GM23338 (cell line): ENCODE measurements around the gene C16orf95. TPM values are rescaled to one million over a fixed set of nuclear protein-coding genes. Genes with fewer than 3 reads are reported as not detected.

Experiments used
- ATAC-seq: fragments of 200-7000 bp; cut with Tn5 transposase; 3 replicates; pipeline ENCODE4 v1.9.1; 2020
- DNase-seq: peaks from one replicate; pipeline ENCODE4 v3.0.0-alpha.2; 2015; ENCODE audit warnings: low spot score
- H2AFZ ChIP-seq: fragments of 200-600 bp; sonication (generic); 2 replicates; pipeline ENCODE4 v1.8.0; 2016; ENCODE audit warnings: antibody characterized with exemption, mild to moderate bottlenecking, moderate library complexity
- H3F3A ChIP-seq: fragments of 200-600 bp; sonication (generic); replicated peaks from 2 replicates; pipeline ENCODE4 v1.8.0; 2017; ENCODE audit warnings: antibody characterized with exemption, mixed run types, low read depth
- H3K27ac ChIP-seq: fragments of 200-600 bp; sonication (generic); 2 replicates; pipeline ENCODE4 v1.6.1; 2016; ENCODE audit warnings: low read depth
- H3K27me3 ChIP-seq: fragments of 200-600 bp; sonication (generic); 2 replicates; pipeline ENCODE4 v1.8.0; 2016; ENCODE audit warnings: mild to moderate bottlenecking, mixed run types, moderate library complexity; ENCODE audit not compliant: insufficient read depth
- H3K36me3 ChIP-seq: fragments of 200-600 bp; sonication (generic); 2 replicates; pipeline ENCODE4 v1.8.0; 2016; ENCODE audit warnings: mild to moderate bottlenecking; ENCODE audit not compliant: insufficient read depth
- H3K4me1 ChIP-seq: fragments of 200-600 bp; sonication (generic); 2 replicates; pipeline ENCODE4 v1.8.0; 2016; ENCODE audit warnings: mild to moderate bottlenecking, moderate library complexity; ENCODE audit not compliant: insufficient read depth
- H3K4me2 ChIP-seq: fragments of 200-600 bp; sonication (generic); 2 replicates; pipeline ENCODE4 v1.7.1; 2017; ENCODE audit warnings: mixed run types
- H3K4me3 ChIP-seq: fragments of 200-600 bp; sonication (generic); 2 replicates; pipeline ENCODE4 v1.6.1; 2016; ENCODE audit warnings: mixed run types
- H3K79me2 ChIP-seq: fragments of 200-600 bp; sonication (generic); replicated peaks from 2 replicates; pipeline ENCODE4 v1.8.0; 2017; ENCODE audit warnings: mild to moderate bottlenecking; ENCODE audit not compliant: insufficient read depth
- H3K9me2 ChIP-seq: fragments of 200-600 bp; sonication (generic); 2 replicates; pipeline ENCODE4 v1.8.0; 2017; ENCODE audit not compliant: insufficient read depth
- H4K20me1 ChIP-seq: fragments of 200-600 bp; sonication (generic); replicated peaks from 2 replicates; pipeline ENCODE4 v1.8.0; 2017; ENCODE audit warnings: mild to moderate bottlenecking; ENCODE audit not compliant: insufficient read depth
- H3K27ac Mint-ChIP-seq: 2 replicates; pipeline ENCODE4 v1.8.0; 2020; ENCODE audit warnings: inconsistent platforms, mild to moderate bottlenecking, moderate library complexity, mixed read lengths
- H3K27me3 Mint-ChIP-seq: 3 replicates; pipeline ENCODE4 v1.8.0; 2022; ENCODE audit warnings: low read depth, mild to moderate bottlenecking, moderate library complexity, mixed read lengths, inconsistent platforms; ENCODE audit not compliant: insufficient read depth, poor library complexity
- H3K36me3 Mint-ChIP-seq: 3 replicates; pipeline ENCODE4 v1.8.0; 2021; ENCODE audit warnings: low read depth, mild to moderate bottlenecking, inconsistent platforms, moderate library complexity, mixed read lengths
- H3K4me1 Mint-ChIP-seq: 3 replicates; pipeline ENCODE4 v1.8.0; 2020; ENCODE audit warnings: mild to moderate bottlenecking, inconsistent platforms, mixed read lengths
- H3K4me3 Mint-ChIP-seq: 3 replicates; pipeline ENCODE4 v1.8.0; 2021; ENCODE audit warnings: moderate library complexity, mild to moderate bottlenecking, inconsistent platforms, mixed read lengths
- H3K9me3 Mint-ChIP-seq: 3 replicates; pipeline ENCODE4 v1.8.0; 2020; ENCODE audit warnings: moderate library complexity, mild to moderate bottlenecking, inconsistent platforms, mixed read lengths
- CREB1 ChIP-seq: fragments of 250-450 bp; sonication (Bioruptor Pico); IDR thresholded peaks from 2 replicates; pipeline ENCODE4 v1.5.0; 2020; ENCODE audit warnings: low read depth, mild to moderate bottlenecking, moderate library complexity
- NANOG ChIP-seq: IDR thresholded peaks from 2 replicates; pipeline ENCODE4 v1.6.1; 2016; ENCODE audit warnings: antibody characterized with exemption, borderline replicate concordance
- ZNF114 ChIP-seq: fragments of 250-450 bp; sonication (Bioruptor Pico); IDR thresholded peaks from 2 replicates; pipeline ENCODE4 v1.5.0; 2020; ENCODE audit warnings: mild to moderate bottlenecking, moderate library complexity
- polyA plus RNA-seq: library from polyadenylated mRNA; unstranded; fragments of >200 nt; fragmentation: Nextera tagmentation; extraction: Ambion mirVana; gene quantifications from 2 replicates; pipeline ENCODE4 v1.2.1, GENCODE V29; 2016
- total RNA-seq: library from RNA; depleted of rRNA; stranded (reverse); fragments of >200 nt; shearing (Covaris generic); gene quantifications from 2 replicates; pipeline ENCODE4 v1.2.3, GENCODE V29; 2014
- TF ChIP-seq, protein P1 (sequence below): fragments of 250-450 bp; sonication (Bioruptor Pico); IDR thresholded peaks from 2 replicates; pipeline ENCODE4 v1.5.0; 2020; ENCODE audit warnings: mild to moderate bottlenecking, moderate library complexity
- TF ChIP-seq, protein P2 (sequence below), 2 experiments: fragments of 200-600 bp in 1 of 2; sonication (generic) in 1 of 2; conservative IDR thresholded peaks; 2 replicates each; pipeline versions ENCODE4 v1.5.1 to v1.6.1; 2016 to 2017; ENCODE audit warnings: antibody characterized with exemption in 2 of 2, low read depth in 2 of 2, mild to moderate bottlenecking in 2 of 2, moderate library complexity in 1 of 2

C16orf95 gene
- total and polyA plus RNA-seq, 2 experiments from 2014 or later: 1.2 to 3.9 TPM

GRCh38 chr16:87297918-87298631 lies 19.1 kb downstream of the C16orf95 start (continued):
- TF ChIP-seq, protein P1, sequence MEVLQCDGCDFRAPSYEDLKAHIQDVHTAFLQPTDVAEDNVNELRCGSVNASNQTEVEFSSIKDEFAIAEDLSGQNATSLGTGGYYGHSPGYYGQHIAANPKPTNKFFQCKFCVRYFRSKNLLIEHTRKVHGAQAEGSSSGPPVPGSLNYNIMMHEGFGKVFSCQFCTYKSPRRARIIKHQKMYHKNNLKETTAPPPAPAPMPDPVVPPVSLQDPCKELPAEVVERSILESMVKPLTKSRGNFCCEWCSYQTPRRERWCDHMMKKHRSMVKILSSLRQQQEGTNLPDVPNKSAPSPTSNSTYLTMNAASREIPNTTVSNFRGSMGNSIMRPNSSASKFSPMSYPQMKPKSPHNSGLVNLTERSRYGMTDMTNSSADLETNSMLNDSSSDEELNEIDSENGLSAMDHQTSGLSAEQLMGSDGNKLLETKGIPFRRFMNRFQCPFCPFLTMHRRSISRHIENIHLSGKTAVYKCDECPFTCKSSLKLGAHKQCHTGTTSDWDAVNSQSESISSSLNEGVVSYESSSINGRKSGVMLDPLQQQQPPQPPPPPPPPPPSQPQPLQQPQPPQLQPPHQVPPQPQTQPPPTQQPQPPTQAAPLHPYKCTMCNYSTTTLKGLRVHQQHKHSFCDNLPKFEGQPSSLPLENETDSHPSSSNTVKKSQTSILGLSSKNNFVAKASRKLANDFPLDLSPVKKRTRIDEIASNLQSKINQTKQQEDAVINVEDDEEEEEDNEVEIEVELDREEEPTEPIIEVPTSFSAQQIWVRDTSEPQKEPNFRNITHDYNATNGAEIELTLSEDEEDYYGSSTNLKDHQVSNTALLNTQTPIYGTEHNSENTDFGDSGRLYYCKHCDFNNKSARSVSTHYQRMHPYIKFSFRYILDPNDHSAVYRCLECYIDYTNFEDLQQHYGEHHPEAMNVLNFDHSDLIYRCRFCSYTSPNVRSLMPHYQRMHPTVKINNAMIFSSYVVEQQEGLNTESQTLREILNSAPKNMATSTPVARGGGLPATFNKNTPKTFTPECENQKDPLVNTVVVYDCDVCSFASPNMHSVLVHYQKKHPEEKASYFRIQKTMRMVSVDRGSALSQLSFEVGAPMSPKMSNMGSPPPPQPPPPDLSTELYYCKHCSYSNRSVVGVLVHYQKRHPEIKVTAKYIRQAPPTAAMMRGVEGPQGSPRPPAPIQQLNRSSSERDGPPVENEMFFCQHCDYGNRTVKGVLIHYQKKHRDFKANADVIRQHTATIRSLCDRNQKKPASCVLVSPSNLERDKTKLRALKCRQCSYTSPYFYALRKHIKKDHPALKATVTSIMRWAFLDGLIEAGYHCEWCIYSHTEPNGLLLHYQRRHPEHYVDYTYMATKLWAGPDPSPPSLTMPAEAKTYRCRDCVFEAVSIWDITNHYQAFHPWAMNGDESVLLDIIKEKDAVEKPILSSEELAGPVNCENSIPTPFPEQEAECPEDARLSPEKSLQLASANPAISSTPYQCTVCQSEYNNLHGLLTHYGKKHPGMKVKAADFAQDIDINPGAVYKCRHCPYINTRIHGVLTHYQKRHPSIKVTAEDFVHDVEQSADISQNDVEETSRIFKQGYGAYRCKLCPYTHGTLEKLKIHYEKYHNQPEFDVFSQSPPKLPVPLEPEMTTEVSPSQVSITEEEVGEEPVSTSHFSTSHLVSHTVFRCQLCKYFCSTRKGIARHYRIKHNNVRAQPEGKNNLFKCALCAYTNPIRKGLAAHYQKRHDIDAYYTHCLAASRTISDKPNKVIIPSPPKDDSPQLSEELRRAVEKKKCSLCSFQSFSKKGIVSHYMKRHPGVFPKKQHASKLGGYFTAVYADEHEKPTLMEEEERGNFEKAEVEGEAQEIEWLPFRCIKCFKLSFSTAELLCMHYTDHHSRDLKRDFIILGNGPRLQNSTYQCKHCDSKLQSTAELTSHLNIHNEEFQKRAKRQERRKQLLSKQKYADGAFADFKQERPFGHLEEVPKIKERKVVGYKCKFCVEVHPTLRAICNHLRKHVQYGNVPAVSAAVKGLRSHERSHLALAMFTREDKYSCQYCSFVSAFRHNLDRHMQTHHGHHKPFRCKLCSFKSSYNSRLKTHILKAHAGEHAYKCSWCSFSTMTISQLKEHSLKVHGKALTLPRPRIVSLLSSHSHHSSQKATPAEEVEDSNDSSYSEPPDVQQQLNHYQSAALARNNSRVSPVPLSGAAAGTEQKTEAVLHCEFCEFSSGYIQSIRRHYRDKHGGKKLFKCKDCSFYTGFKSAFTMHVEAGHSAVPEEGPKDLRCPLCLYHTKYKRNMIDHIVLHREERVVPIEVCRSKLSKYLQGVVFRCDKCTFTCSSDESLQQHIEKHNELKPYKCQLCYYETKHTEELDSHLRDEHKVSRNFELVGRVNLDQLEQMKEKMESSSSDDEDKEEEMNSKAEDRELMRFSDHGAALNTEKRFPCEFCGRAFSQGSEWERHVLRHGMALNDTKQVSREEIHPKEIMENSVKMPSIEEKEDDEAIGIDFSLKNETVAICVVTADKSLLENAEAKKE: no peak

DNA sequence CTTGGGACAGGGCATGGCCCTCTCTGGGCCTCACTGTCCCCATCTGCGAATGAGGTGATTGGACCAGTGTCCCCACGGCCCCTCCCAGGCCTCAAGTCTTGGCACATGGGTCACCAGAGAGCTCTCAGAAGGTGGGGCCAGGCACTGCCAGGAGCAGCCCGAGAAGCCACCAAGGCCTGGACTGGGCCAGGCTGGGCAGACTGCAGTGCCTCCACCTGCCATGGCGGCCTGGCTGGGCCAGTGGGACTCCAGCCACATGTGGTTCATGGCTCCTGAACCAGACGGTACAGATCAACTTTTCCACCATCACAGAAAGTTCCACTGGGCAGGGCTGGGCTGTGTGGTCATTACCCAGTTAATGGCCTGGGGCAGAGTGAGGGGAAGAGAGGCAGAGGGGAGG lies 19.8 kb downstream of the C16orf95 start:
- Histone ChIP-seq H3F3A (no peaks in the 10 kb centered on the region), H2AFZ (no peak overlapping the region), H3K27me3 (no peaks in the 10 kb centered on the region), H3K36me3 (no peaks in the 10 kb centered on the region), H3K27ac (no peak overlapping the region), H3K4me1 (no peaks in the 10 kb centered on the region), H4K20me1 (no peaks in the 10 kb centered on the region), H3K9me2 (no peaks in the 10 kb centered on the region), H3K79me2 (no peaks in the 10 kb centered on the region), H3K4me2 (no peak overlapping the region), H3K4me3 (no peak overlapping the region)
- Mint-ChIP-seq H3K9me3 (peaks cover 3% of the 10 kb centered on the region; the same call in 2 of the 3 replicates), H3K4me3 (no peak overlapping the region), H3K27ac (no peak overlapping the region), H3K27me3 (peaks cover 11% of the 10 kb centered on the region), H3K4me1 (peaks cover 3% of the 10 kb centered on the region; the same call in 1 of the 3 replicates), H3K36me3 (peaks cover 4% of the 10 kb centered on the region)
- DNase-seq (no peak), ATAC-seq (no peak)
- TF ChIP-seq NANOG: no peak
- TF ChIP-seq, protein P2, sequence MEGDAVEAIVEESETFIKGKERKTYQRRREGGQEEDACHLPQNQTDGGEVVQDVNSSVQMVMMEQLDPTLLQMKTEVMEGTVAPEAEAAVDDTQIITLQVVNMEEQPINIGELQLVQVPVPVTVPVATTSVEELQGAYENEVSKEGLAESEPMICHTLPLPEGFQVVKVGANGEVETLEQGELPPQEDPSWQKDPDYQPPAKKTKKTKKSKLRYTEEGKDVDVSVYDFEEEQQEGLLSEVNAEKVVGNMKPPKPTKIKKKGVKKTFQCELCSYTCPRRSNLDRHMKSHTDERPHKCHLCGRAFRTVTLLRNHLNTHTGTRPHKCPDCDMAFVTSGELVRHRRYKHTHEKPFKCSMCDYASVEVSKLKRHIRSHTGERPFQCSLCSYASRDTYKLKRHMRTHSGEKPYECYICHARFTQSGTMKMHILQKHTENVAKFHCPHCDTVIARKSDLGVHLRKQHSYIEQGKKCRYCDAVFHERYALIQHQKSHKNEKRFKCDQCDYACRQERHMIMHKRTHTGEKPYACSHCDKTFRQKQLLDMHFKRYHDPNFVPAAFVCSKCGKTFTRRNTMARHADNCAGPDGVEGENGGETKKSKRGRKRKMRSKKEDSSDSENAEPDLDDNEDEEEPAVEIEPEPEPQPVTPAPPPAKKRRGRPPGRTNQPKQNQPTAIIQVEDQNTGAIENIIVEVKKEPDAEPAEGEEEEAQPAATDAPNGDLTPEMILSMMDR (conservative IDR thresholded peaks at IDR 0.05; ENCODE audit: low read depth in 2 of 2): no peak
- no peak for TF ChIP-seq CREB1 (CRISPR knock-in tag)
- TF ChIP-seq, protein P1: no peak
- TF ChIP-seq ZNF114 (CRISPR knock-in tag): no peak
